Left lung (tissue), 14 donors: ENCODE measurements around the gene ODAD4. TPM values are rescaled to one million over a fixed set of nuclear protein-coding genes. Genes with fewer than 3 reads are reported as not detected.
A peak's percentile ranks its signal among the peaks of the same experiment; 100 is the strongest.

Source experiments
- ATAC-seq: fragments of 200-7000 bp; cut with Tn5 transposase; one replicate; pipeline ENCODE4 v1.9.1; 2020; ENCODE audit warnings: moderate library complexity
- DNase-seq, 4 donors: peaks; one replicate each; pipeline ENCODE4 v3.0.0-alpha.2; 2013 to 2020
- H3K27ac ChIP-seq, 2 donors: fragments of 200-600 bp; sonication (generic) in 1 of 2; one replicate each; pipeline versions ENCODE4 v1.5.0 to v1.8.0; 2020 to 2021
- H3K27me3 ChIP-seq, 2 donors: fragments of 200-600 bp; sonication (generic) in 1 of 2; one replicate each; pipeline versions ENCODE4 v1.5.0 to v1.8.0; 2020 to 2021
- H3K36me3 ChIP-seq, 2 donors: fragments of 200-600 bp; sonication (generic) in 1 of 2; one replicate each; pipeline versions ENCODE4 v1.5.0 to v1.8.0; 2020 to 2021
- H3K4me1 ChIP-seq, 2 donors: fragments of 200-600 bp; one replicate each; pipeline ENCODE4 v1.8.0; 2021
- H3K4me3 ChIP-seq, 2 donors: fragments of 200-600 bp; sonication (generic) in 1 of 2; one replicate each; pipeline versions ENCODE4 v1.5.0 to v1.8.0; 2020 to 2021; ENCODE audit warnings: mild to moderate bottlenecking in 1 of 2
- H3K9me3 ChIP-seq, 2 donors: fragments of 200-600 bp; sonication (generic) in 1 of 2; one replicate each; pipeline versions ENCODE4 v1.5.0 to v1.8.0; 2020 to 2021
- intact Hi-C, 2 donors: fragments of 100-400 bp; cut with DNase I; formaldehyde crosslinking; loops; one replicate each; pipeline versions ENCODE4 v1.11.2 to v1.14.2; 2022
- long read RNA-seq, 12 donors: library from polyadenylated mRNA in 2 of 12; unstranded in 2 of 12; transcript quantifications; one replicate each; pipeline ENCODE4 v2.0.0 and lab custom pipeline, GENCODE V29; 2019 to 2026
- polyA plus RNA-seq, 6 donors: library from polyadenylated mRNA; unstranded; fragments of 120-200 nt; gene quantifications; one replicate each; pipeline ENCODE4 v1.2.1, GENCODE V29; 2013; ENCODE audit not compliant: insufficient read length in 6 of 6
- total RNA-seq, 2 donors: library from RNA; stranded (reverse); fragmentation: NEBNext Ultra II Directional; extraction: Animal tissue kit (Norgen Biotek cat#: 25700); gene quantifications; one replicate each; pipeline ENCODE4 v1.2.1, GENCODE V29; 2021
- TF ChIP-seq, protein P1 (sequence below), 2 donors: fragments of 200-600 bp; sonication (generic) in 1 of 2; IDR thresholded peaks; one replicate each; pipeline versions ENCODE4 v1.5.0 to v1.8.0; 2021; ENCODE audit warnings: antibody characterized with exemption in 2 of 2
- donor health status: DM: no; HTN: yes; CAD: no.
- donor health status: DM: no; HTN: no; CAD: no.

The ODAD4 gene
- total RNA-seq (1 to 10 TPM in 1 of 2 donors, under 1 TPM in 1; 0.73 to 3.2 TPM), polyA plus RNA-seq (1 to 10 TPM; 4.4 to 7.8 (median 6.7) TPM)
- long read RNA-seq, donor 1, result 0 reads
- long read RNA-seq, donor 2, partial matches to known transcripts, result 0 of 1 reads
- long read RNA-seq, donor 2, other reads (novel, unspliced or antisense), result 0 of 1 reads
- long read RNA-seq, donor 3, partial matches to known transcripts, result 0 of 1 reads
- long read RNA-seq, donor 3, other reads (novel, unspliced or antisense), result 0 of 1 reads
- long read RNA-seq, donor 4, result 0 reads
- long read RNA-seq, donor 5, result 0 reads
- long read RNA-seq, donor 6, result 0 reads
- long read RNA-seq, donor 7, result 0 reads
- long read RNA-seq, donor 8, partial matches to known transcripts, result 0 of 1 reads
- long read RNA-seq, donor 8, other reads (novel, unspliced or antisense), result 0 of 1 reads
- long read RNA-seq, donor 9, result 0 reads
- long read RNA-seq, donor 10, partial matches to known transcripts, result 0 of 5 reads
- long read RNA-seq, donor 10, other reads (novel, unspliced or antisense), result 3 of 5 reads
- long read RNA-seq, donor 11, result 0 reads
- long read RNA-seq, donor 12, result 0 reads

- ATAC-seq (peak; percentile 98), DNase-seq (peak; percentile 96 to 98 (median 98))
- Histone ChIP-seq H3K4me3 (peak within 1 kb of the TSS; percentile 45 to 55), H3K27ac (peak within 1 kb of the TSS; percentile 88 to 93), H3K36me3 (no peaks in the 10 kb centered on the region), H3K27me3 (no peaks in the 10 kb centered on the region), H3K4me1 (peaks cover 0 to 40% of the 10 kb centered on the region in 2 donors), H3K9me3 (no peaks in the 10 kb centered on the region)
- TF ChIP-seq, protein P1, sequence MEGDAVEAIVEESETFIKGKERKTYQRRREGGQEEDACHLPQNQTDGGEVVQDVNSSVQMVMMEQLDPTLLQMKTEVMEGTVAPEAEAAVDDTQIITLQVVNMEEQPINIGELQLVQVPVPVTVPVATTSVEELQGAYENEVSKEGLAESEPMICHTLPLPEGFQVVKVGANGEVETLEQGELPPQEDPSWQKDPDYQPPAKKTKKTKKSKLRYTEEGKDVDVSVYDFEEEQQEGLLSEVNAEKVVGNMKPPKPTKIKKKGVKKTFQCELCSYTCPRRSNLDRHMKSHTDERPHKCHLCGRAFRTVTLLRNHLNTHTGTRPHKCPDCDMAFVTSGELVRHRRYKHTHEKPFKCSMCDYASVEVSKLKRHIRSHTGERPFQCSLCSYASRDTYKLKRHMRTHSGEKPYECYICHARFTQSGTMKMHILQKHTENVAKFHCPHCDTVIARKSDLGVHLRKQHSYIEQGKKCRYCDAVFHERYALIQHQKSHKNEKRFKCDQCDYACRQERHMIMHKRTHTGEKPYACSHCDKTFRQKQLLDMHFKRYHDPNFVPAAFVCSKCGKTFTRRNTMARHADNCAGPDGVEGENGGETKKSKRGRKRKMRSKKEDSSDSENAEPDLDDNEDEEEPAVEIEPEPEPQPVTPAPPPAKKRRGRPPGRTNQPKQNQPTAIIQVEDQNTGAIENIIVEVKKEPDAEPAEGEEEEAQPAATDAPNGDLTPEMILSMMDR (IDR thresholded peaks at IDR 0.05), result peak; percentile 34 to 66
- intact Hi-C loops, result no loop called here
Measured at GRCh38 chr17:41930009-41930832, at the start of gene ODAD4. TSS of gene ODAD4 (plus strand) at chr17:41930617. CDS start at chr17:41930724, 107 bp downstream.

GRCh38 chr17:41882756-41883155, 47.7 kb upstream of the ODAD4 start:
- intact Hi-C loops, result no loop called here
- TF ChIP-seq, protein P1 (IDR thresholded peaks at IDR 0.05), result no peak
- peaks cover 0 to 100% of the 10 kb centered on the region in 2 donors for H3K36me3 ChIP-seq

GRCh38 chr17:41885733-41886132, 44.7 kb upstream of the ODAD4 start:
- H3K36me3 ChIP-seq, result peaks cover 0 to 100% of the 10 kb centered on the region in 2 donors
- no peak for ATAC-seq
- intact Hi-C loops, result no loop called here

More at GRCh38 chr17:41882756-41883155, 47.7 kb upstream of the ODAD4 start:
- no peaks in the 10 kb centered on the region for H3K4me1 ChIP-seq
- H3K4me3 ChIP-seq, result no peak overlapping the region
- no peak for ATAC-seq
- H3K27me3 ChIP-seq, result no peaks in the 10 kb centered on the region
- no peaks in the 10 kb centered on the region for H3K9me3 ChIP-seq
- no peak overlapping the region for H3K27ac ChIP-seq
- DNase-seq, result no peak

GRCh38 chr17:41888332-41888965, 42.0 kb upstream of the ODAD4 start:
- ATAC-seq (no peak), DNase-seq (no peak)
- no peak overlapping the region for H3K27ac ChIP-seq
- no peaks in the 10 kb centered on the region for H3K27me3 ChIP-seq
- no peaks in the 10 kb centered on the region for H3K9me3 ChIP-seq
- H3K4me1 ChIP-seq, result no peaks in the 10 kb centered on the region
- intact Hi-C loops, result no loop called here
- H3K36me3 ChIP-seq, result peaks cover 0 to 100% of the 10 kb centered on the region in 2 donors
- TF ChIP-seq, protein P1 (IDR thresholded peaks at IDR 0.05), result no peak
- H3K4me3 ChIP-seq, result no peak overlapping the region

More at GRCh38 chr17:41885733-41886132, 44.7 kb upstream of the ODAD4 start:
- no peaks in the 10 kb centered on the region for H3K9me3 ChIP-seq
- no peaks in the 10 kb centered on the region for H3K4me1 ChIP-seq
- no peaks in the 10 kb centered on the region for H3K27me3 ChIP-seq
- no peak overlapping the region for H3K4me3 ChIP-seq
- no peak overlapping the region for H3K27ac ChIP-seq
- no peak for DNase-seq
- TF ChIP-seq, protein P1 (IDR thresholded peaks at IDR 0.05), result no peak
